C4-2B (cell line): Measurements from ENCODE around the gene LGALS7B.
"Not testable (repeated sequence)": the region's sequence is repeated elsewhere in the genome, so short reads cannot be mapped to it uniquely, and the experiment has no call there.

Experiments used
- H3K27ac ChIP-seq: fragments of 450-650 bp; 2 replicates; pipeline ENCODE4 v1.5.1; 2017
- ZFX ChIP-seq: fragments of 450-650 bp; IDR thresholded peaks from 2 replicates; pipeline ENCODE4 v1.6.1; 2017
- TF ChIP-seq, protein P1 (sequence below): fragments of 450-650 bp; conservative IDR thresholded peaks from 2 replicates; pipeline ENCODE4 v1.5.1; 2017; ENCODE audit warnings: mild to moderate bottlenecking

LGALS7B gene

GRCh38 chr19:38816131-38816750, 27.2 kb downstream of the LGALS7B start:
- TF ChIP-seq, protein P1, sequence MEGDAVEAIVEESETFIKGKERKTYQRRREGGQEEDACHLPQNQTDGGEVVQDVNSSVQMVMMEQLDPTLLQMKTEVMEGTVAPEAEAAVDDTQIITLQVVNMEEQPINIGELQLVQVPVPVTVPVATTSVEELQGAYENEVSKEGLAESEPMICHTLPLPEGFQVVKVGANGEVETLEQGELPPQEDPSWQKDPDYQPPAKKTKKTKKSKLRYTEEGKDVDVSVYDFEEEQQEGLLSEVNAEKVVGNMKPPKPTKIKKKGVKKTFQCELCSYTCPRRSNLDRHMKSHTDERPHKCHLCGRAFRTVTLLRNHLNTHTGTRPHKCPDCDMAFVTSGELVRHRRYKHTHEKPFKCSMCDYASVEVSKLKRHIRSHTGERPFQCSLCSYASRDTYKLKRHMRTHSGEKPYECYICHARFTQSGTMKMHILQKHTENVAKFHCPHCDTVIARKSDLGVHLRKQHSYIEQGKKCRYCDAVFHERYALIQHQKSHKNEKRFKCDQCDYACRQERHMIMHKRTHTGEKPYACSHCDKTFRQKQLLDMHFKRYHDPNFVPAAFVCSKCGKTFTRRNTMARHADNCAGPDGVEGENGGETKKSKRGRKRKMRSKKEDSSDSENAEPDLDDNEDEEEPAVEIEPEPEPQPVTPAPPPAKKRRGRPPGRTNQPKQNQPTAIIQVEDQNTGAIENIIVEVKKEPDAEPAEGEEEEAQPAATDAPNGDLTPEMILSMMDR = no peak
- TF ChIP-seq ZFX = no peak
- H3K27ac ChIP-seq = no peak overlapping the region

DNA sequence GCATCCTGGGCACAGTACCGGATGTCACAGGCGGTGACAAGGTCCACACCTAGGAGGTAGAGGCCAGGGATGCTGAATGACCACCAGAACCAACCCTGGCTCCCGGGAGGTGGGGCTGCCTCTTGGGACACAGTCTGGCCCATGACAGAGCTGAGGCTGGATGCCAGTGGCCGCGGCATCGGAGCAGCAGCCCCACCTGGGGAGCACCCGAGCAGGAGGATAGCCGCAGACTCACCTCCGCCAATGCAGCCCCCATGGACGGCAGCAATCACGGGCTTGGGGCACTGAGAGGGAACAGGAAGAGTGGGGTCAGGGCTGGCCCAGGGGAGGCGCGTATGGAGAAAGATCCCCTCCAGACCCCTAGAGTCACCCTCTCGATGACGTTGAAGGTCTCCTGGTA, 28.1 kb downstream of the LGALS7B start:
- no peak overlapping the region for H3K27ac ChIP-seq
- TF ChIP-seq, protein P1 = no peak
- no peak for TF ChIP-seq ZFX

DNA sequence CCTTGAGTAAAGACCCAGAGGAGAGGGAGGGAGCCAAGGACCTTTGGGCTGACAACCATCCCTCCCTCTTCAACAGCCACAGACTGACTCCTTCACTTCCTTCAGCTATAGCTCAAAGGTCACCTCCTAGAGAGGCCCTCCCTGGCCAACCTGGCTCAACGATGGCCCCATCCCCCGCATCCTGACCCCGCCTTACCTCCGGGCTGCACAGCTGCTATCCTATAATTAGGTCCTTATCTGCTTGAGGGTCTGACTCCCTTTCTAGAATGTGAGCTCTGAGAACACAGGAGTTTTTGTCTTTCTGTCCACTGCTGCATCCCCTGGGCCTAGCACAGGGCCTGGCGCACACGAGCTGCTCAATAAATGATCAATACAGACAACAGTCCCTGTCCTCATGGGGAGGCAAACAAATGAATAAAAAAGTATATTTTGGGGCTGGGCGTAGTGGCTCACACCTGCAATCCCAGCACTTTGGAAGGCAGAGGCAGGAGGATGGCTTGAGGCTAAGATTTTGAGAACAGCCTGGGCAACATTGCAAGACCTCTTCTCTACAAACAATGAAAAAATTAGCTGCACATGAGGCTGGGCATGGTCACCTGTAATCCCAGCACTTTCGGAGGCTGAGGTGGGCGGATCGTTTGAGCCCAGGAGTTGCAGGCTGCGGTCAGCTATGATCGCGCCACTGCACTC, 30.4 kb downstream of the LGALS7B start:
- H3K27ac ChIP-seq = no peak overlapping the region
- TF ChIP-seq, protein P1 = no peak
- no peak for TF ChIP-seq ZFX

- H3K27ac ChIP-seq = not testable (repeated sequence)
These were observed 32.3 kb downstream of the LGALS7B start for GRCh38 chr19:38821230-38821825.

GRCh38 chr19:38825936-38826335, 36.9 kb downstream of the LGALS7B start:
- H3K27ac ChIP-seq = not testable (repeated sequence)

DNA sequence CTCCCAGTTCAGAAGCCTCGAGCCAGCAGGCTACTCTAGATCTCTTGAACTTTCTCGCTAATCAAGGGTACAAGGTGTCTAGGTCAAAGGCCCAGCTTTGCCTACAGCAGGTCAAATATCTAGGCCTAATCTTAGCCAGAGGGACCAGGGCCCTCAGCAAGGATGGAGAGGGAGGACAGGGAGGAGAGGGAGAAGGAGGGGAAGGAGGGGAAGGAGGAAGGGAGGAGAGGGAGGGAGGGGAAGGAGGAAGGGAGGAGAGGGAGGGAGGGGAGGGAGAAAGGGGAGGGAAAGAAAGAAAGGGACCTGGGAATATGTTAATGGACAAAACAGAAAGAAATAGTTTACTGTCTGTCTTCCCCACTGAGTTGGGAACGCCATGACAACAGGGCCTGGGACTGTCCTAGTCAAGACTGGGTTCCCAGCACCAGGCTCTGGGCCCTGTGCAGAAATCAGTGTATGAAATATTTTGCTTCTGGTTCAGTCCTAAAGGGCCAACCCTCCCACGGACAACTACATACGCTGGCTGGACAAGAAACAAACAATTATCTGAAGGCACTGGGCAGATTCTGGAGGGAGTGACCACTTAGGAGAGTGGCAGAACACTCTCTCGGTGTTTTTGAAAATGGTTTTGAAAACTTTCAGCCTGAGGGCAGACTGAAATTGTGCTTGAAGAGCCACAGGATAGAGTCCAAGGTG, 38.0 kb downstream of the LGALS7B start:
- no peak overlapping the region for H3K27ac ChIP-seq
- TF ChIP-seq, protein P1 = no peak
- no peak for TF ChIP-seq ZFX

DNA sequence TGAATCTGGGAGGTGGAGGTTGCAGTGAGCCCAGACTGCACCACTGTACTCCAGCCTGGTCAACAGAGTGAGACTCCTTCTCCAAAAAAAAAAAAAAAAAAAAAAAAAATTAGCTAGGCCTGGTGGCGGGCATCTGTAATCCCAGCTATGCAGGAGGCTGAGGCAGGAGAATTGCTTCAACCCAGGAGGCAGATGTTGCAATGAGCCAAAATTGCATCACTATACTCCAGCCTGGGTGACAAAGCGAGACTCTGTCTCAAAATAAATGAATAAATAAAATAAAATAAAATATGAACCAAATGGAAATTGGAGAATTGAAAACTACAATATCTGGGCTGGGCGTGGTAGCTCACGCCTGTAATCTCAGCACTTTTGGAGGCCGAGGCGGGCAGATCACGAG, 40.2 kb downstream of the LGALS7B start:
- H3K27ac ChIP-seq = not testable (repeated sequence)

- H3K27ac ChIP-seq = peak overlapping the region; percentile 98
- no peak for TF ChIP-seq ZFX
- TF ChIP-seq, protein P1 = no peak
These were observed 41.2 kb downstream of the LGALS7B start for GRCh38 chr19:38830039-38830733.
